Gastrocnemius medialis (tissue), 4 donors: ENCODE measurements around the gene PHLDB2. TPM values are rescaled to one million over a fixed set of nuclear protein-coding genes. Genes with fewer than 3 reads are reported as not detected.

Experiments used
- ATAC-seq, 2 donors: fragments of 150-250 bp; one replicate each; pipeline ENCODE4 v1.9.1; 2016
- DNase-seq, 2 donors: peaks; one replicate each; pipeline ENCODE4 v3.0.0-alpha.2; 2019
- H3K27ac ChIP-seq, 4 donors: fragments of 200-600 bp; sonication (generic); 1 replicate in 1 of 4; 2 replicates in 3 of 4; pipeline ENCODE4 v1.5.1; 2016 to 2018; ENCODE audit warnings: mild to moderate bottlenecking in 2 of 4, moderate library complexity in 1 of 4
- H3K27me3 ChIP-seq, 3 donors: fragments of 200-600 bp; sonication (generic) in 2 of 3; 1 replicate in 1 of 3; 2 replicates in 2 of 3; pipeline versions ENCODE4 v1.5.1 to v1.6.0; 2016 to 2019; ENCODE audit warnings: mild to moderate bottlenecking in 1 of 3, moderate library complexity in 1 of 3
- H3K36me3 ChIP-seq, 2 donors: fragments of 200-600 bp; sonication (generic) in 1 of 2; one replicate each; pipeline ENCODE4 v1.5.1; 2017 to 2018
- H3K4me1 ChIP-seq, 2 donors: fragments of 200-600 bp; sonication (generic) in 1 of 2; one replicate each; pipeline ENCODE4 v1.5.1; 2016 to 2017; ENCODE audit warnings: mild to moderate bottlenecking in 2 of 2
- H3K4me3 ChIP-seq, 4 donors: fragments of 200-600 bp; sonication (generic) in 3 of 4; 1 replicate in 1 of 4; 2 replicates in 3 of 4; pipeline ENCODE4 v1.5.1; 2016 to 2019; ENCODE audit warnings: mild to moderate bottlenecking in 2 of 4
- H3K9me3 ChIP-seq, 3 donors: fragments of 200-600 bp; sonication (generic) in 2 of 3; 1 replicate in 1 of 3; 2 replicates in 2 of 3; pipeline ENCODE4 v1.5.1; 2016 to 2019
- POLR2A ChIP-seq, 2 donors: fragments of 450-650 bp; IDR thresholded peaks; one replicate each; pipeline ENCODE4 v1.6.1; 2017; ENCODE audit warnings: antibody characterized with exemption in 2 of 2, mild to moderate bottlenecking in 2 of 2, moderate library complexity in 2 of 2
- in situ Hi-C, 4 donors: fragments of 200-750 bp; cut with MboI; loops; one replicate each; pipeline versions ENCODE4 v1.15.0 to v1.8.0; 2017; ENCODE audit warnings: low sequenced_read_pairs in 4 of 4
- intact Hi-C: fragments of 100-400 bp; cut with DNase I; formaldehyde crosslinking; loops from one replicate; pipeline ENCODE4 v1.15.1; 2023; ENCODE audit warnings: low total_unique reads
- total RNA-seq, 4 donors: library from RNA; depleted of rRNA; stranded (reverse); fragments of >200 nt; gene quantifications; one replicate each; pipeline versions ENCODE4 v1.1.0 to v1.2.3, GENCODE V29; 2016
- TF ChIP-seq, protein P1 (sequence below), 5 experiments: fragments of 450-650 bp in 3 of 5; fragments of 200-600 bp in 2 of 5; sonication (generic) in 2 of 5; IDR thresholded peaks in 4 of 5; conservative IDR thresholded peaks in 1 of 5; 1 replicate in 4 of 5; 2 replicates in 1 of 5; pipeline ENCODE4 v1.5.1; 2016 to 2019; ENCODE audit warnings: antibody characterized with exemption in 5 of 5, mild to moderate bottlenecking in 3 of 5, moderate library complexity in 3 of 5

PHLDB2 gene
- total RNA-seq, 4 donors from 2014 or later = 3.0 to 7.2 (median 4.0) TPM

- intact Hi-C loops = loop anchor here (5.0 kb wide), 3 partner anchors 39 to 126 kb away; no protein-coding TSS in a partner anchor
- DNase-seq (no peak), ATAC-seq (no peak)
- H3K4me3 ChIP-seq = no peak overlapping the region
- in situ Hi-C loops = loop anchor here in 1 of 4 donors (10.0 kb wide), 1 partner anchor 112 kb away; the partner anchor contains the start of gene ABHD10
- peaks cover 0 to 28% of the 10 kb centered on the region in 2 donors for H3K4me1 ChIP-seq
- H3K27ac ChIP-seq = peak overlapping the region in 3 of 4 donors; percentile 66 to 78 (median 74)
- no peaks in the 10 kb centered on the region for H3K9me3 ChIP-seq
- TF ChIP-seq, protein P1, sequence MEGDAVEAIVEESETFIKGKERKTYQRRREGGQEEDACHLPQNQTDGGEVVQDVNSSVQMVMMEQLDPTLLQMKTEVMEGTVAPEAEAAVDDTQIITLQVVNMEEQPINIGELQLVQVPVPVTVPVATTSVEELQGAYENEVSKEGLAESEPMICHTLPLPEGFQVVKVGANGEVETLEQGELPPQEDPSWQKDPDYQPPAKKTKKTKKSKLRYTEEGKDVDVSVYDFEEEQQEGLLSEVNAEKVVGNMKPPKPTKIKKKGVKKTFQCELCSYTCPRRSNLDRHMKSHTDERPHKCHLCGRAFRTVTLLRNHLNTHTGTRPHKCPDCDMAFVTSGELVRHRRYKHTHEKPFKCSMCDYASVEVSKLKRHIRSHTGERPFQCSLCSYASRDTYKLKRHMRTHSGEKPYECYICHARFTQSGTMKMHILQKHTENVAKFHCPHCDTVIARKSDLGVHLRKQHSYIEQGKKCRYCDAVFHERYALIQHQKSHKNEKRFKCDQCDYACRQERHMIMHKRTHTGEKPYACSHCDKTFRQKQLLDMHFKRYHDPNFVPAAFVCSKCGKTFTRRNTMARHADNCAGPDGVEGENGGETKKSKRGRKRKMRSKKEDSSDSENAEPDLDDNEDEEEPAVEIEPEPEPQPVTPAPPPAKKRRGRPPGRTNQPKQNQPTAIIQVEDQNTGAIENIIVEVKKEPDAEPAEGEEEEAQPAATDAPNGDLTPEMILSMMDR (IDR thresholded peaks at IDR 0.05 in 4 of 5, conservative IDR thresholded peaks at IDR 0.05 in 1 of 5) = no peak
- TF ChIP-seq POLR2A (IDR thresholded peaks at IDR 0.05) = no peak
- peaks cover 25 to 39% (median 35%) of the 10 kb centered on the region in 3 donors for H3K27me3 ChIP-seq
- H3K36me3 ChIP-seq = no peaks in the 10 kb centered on the region
Observed at GRCh38 chr3:111862974-111863373, 3.9 kb downstream of the PHLDB2 start.

DNA sequence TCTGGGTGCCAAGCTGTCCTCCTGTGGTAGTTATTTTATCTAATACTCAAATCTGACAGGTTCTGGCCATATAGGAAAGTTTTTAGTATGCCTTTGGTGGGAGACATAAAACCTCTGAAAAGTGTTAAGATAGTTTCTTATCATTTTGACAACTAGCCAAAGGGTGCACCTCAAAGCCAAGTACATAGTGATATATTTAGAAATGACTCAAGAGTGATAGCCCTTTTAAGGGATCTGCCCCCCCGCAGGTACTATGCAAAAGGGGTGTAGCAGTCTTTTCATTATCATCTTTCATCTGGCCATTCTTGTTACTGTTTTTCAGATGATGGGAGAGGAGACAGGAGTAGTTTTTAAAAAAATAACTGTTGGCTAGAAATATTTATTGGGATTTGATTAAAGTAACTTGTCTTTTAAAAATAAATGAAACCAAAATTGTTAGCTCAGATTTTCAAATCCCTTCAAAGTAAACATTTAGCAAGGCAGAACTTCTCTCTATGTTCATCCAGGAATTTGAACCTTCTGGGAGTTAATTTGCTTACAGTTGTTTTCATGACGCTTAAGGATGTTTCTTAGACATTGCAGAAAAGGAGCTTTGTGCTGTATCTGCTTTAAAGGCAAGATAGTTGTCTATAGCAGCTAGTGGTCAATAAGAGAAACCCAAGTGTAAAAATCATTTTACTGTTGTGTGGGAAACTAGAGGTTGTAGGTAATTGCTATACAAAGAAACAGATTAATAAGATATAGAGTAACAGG lies 5.1 kb downstream of the PHLDB2 start:
- no peak for ATAC-seq
- no peak for DNase-seq
- Histone ChIP-seq H3K27me3 (peaks cover 18 to 33% (median 24%) of the 10 kb centered on the region in 3 donors), H3K4me3 (no peak overlapping the region), H3K27ac (peak overlapping the region; percentile 59 to 77 (median 70)), H3K36me3 (no peaks in the 10 kb centered on the region), H3K9me3 (no peaks in the 10 kb centered on the region), H3K4me1 (peaks cover 0 to 28% of the 10 kb centered on the region in 2 donors)
- in situ Hi-C loops = loop anchor here in 1 of 4 donors (10.0 kb wide), 1 partner anchor 111 kb away; the partner anchor contains the start of gene ABHD10
- TF ChIP-seq POLR2A (IDR thresholded peaks at IDR 0.05) = no peak
- TF ChIP-seq, protein P1 (IDR thresholded peaks at IDR 0.05 in 4 of 5, conservative IDR thresholded peaks at IDR 0.05 in 1 of 5) = no peak
- intact Hi-C loops = loop anchor here (5.0 kb wide), 3 partner anchors 38 to 127 kb away; no protein-coding TSS in a partner anchor

DNA sequence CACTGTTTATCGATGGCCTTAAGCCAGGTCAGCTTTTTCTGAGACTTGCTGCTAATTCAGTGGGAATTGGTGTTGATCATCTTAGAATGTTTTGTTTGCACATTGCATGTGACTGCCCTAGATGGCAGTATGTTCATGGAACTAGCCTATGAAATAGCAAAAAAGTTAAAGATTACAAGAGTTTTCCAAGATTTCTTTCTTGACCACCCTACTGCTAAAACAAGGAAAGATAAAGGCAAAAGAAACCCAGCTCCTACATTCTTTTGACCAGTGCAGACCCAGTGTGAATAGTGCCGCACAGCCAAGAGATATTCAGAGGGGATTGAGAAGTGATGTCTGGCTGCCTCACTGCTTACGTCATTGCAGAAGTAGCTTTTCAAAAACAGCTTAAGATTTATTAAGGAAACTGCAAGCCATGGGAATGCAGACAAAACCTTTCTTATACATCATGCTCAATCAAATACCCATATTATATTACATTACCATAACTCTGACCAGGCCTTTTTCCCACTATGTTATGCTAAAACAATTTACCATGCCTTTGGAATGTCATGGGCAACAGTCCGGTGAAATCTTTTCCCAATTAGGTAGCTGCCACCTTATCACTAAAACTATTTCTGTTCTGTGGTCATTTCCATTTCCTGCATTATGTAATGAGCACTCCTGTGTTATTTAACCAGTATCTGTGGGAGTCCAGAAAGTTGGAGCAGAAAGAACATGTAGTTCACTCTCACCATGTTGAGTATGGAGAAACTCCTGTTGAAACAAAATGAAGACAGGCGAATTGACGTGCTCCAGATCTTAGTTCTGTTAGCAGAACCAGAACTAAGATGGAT lies 6.0 kb downstream of the PHLDB2 start:
- in situ Hi-C loops = loop anchor here in 1 of 4 donors (10.0 kb wide), 1 partner anchor 110 kb away; the partner anchor contains the start of gene ABHD10
- peak in 1 of 2 donors; percentile 28 for ATAC-seq
- intact Hi-C loops = loop anchor here (5.0 kb wide), 3 partner anchors 37 to 128 kb away; no protein-coding TSS in a partner anchor
- Histone ChIP-seq H3K36me3 (no peaks in the 10 kb centered on the region), H3K27me3 (peaks cover 14 to 24% (median 15%) of the 10 kb centered on the region in 3 donors), H3K9me3 (no peaks in the 10 kb centered on the region), H3K4me1 (peaks cover 0 to 28% of the 10 kb centered on the region in 2 donors), H3K4me3 (no peak overlapping the region), H3K27ac (peak overlapping the region; percentile 59 to 77 (median 70))
- DNase-seq = no peak
- TF ChIP-seq, protein P1 (IDR thresholded peaks at IDR 0.05 in 4 of 5, conservative IDR thresholded peaks at IDR 0.05 in 1 of 5) = no peak
- TF ChIP-seq POLR2A (IDR thresholded peaks at IDR 0.05) = no peak

GRCh38 chr3:111867889-111868426 lies 8.9 kb downstream of the PHLDB2 start:
- TF ChIP-seq, protein P1 (IDR thresholded peaks at IDR 0.05 in 4 of 5, conservative IDR thresholded peaks at IDR 0.05 in 1 of 5) = no peak
- no peak for TF ChIP-seq POLR2A (IDR thresholded peaks at IDR 0.05)

More at GRCh38 chr3:111867889-111868426, 8.9 kb downstream of the PHLDB2 start:
- Histone ChIP-seq H3K4me1 (peaks cover 0 to 24% of the 10 kb centered on the region in 2 donors), H3K27ac (peak overlapping the region in 1 of 4 donors; percentile 38), H3K4me3 (no peak overlapping the region), H3K9me3 (no peaks in the 10 kb centered on the region), H3K36me3 (no peaks in the 10 kb centered on the region), H3K27me3 (peaks cover 0 to 3% (median 2%) of the 10 kb centered on the region in 3 donors)
- DNase-seq = no peak
- no peak for ATAC-seq
- in situ Hi-C loops = loop anchor here in 1 of 4 donors (10.0 kb wide), 1 partner anchor 107 kb away; the partner anchor contains the start of gene ABHD10
- intact Hi-C loops = no loop called here
